NB4 (cell line): ENCODE data around the gene BSPRY.

Experiments used
- MYC ChIP-seq: IDR thresholded peaks from 2 replicates; pipeline ENCODE4 v1.6.1; 2011; ENCODE audit warnings: low read depth, low read length
- POLR2A ChIP-seq: IDR thresholded peaks from 2 replicates; pipeline ENCODE4 v1.6.1; 2011; ENCODE audit warnings: mild to moderate bottlenecking; ENCODE audit not compliant: insufficient read length; ENCODE audit errors: extremely low read depth
- TF ChIP-seq, protein P1 (sequence below): IDR thresholded peaks from one replicate; pipeline ENCODE4 v1.5.1; 2012; ENCODE audit warnings: low read depth, low read length
- TF ChIP-seq, protein P2 (sequence below): IDR thresholded peaks from 2 replicates; pipeline ENCODE4 v1.6.1; 2011; ENCODE audit warnings: low read depth, low read length

DNA sequence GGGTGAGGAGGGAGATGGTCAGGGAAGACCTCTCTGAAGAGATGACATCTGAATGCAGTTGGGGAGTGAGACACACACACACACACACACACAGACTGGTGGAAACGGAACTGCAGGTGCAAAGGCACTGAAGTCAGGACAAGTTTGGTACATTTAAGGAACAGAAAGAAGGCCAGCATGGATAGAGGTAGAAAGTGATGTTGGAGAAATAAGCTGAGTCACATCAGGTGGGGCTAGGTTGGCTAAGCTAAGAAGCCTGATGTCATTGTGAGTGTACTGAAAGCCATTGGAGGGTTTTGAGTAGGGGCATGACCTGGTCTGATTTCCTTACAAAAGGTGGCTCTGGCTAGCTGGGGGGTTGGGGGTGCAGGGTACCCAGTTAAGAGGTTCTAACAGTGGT, 3.1 kb downstream of the BSPRY start:
- TF ChIP-seq, protein P1, sequence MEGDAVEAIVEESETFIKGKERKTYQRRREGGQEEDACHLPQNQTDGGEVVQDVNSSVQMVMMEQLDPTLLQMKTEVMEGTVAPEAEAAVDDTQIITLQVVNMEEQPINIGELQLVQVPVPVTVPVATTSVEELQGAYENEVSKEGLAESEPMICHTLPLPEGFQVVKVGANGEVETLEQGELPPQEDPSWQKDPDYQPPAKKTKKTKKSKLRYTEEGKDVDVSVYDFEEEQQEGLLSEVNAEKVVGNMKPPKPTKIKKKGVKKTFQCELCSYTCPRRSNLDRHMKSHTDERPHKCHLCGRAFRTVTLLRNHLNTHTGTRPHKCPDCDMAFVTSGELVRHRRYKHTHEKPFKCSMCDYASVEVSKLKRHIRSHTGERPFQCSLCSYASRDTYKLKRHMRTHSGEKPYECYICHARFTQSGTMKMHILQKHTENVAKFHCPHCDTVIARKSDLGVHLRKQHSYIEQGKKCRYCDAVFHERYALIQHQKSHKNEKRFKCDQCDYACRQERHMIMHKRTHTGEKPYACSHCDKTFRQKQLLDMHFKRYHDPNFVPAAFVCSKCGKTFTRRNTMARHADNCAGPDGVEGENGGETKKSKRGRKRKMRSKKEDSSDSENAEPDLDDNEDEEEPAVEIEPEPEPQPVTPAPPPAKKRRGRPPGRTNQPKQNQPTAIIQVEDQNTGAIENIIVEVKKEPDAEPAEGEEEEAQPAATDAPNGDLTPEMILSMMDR, result no peak
- TF ChIP-seq POLR2A (no peak), MYC (no peak)
- TF ChIP-seq, protein P2, sequence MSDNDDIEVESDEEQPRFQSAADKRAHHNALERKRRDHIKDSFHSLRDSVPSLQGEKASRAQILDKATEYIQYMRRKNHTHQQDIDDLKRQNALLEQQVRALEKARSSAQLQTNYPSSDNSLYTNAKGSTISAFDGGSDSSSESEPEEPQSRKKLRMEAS, result no peak
